ENCODE measurements around the gene SPAG4. TPM values are rescaled to one million over a fixed set of nuclear protein-coding genes. Genes with fewer than 3 reads are reported as not detected.

SPAG4 gene
- total RNA-seq, 4 donors from 2014 or later, result 1.3 to 5.7 (median 2.6) TPM

DNA sequence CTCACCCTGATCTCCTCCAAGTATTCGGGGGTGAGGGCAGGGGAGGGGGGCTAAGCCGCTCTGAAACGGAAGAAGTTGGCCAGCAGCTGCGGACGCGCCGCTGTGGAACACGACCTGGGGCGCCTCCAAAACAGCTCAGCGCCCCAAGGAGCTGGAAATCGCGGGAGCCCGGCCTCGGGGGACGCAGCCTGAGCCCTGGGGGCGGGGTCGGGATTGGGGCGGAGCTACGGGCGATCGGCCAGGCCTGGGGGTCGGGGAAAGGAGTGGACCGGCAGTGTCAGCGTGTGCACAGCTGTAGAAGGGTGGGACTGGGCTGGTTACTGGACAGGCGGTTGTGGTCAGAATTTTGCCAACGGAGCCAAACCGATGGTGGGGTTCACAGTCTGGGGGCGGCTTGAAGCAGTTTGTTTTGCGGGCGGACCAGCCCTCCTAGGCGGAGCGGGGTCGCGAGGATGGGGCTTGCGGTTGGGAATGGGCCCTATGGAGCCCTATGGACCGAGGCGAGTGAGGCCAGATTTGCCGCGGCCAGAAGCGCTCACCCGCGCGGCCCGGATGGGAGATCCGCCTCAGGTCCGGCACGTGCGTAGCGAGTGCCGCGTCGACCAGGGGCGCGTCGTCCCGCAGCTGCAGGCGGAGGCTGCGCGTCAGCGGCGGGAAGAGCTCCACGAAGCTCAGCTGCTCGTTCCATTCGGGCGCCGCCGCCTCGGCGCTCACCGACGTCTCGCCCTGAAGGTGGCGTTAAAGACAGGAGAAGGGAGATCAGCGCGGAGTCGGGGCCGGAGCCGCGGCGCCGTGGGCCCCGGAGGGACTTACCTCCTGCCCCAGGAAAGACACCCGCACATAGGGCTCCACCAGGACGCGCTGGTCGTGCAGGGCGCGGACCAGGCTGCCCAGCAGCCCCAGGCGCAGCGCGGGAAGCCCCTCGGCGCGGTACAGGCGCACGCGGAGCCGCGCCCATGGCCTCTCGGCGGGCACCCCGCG, 14.3 kb upstream of the SPAG4 start:
- H3K4me1 ChIP-seq, result peaks cover 0 to 20% (median 16%) of the 10 kb centered on the region in 4 donors
- no peaks in the 10 kb centered on the region for H3K9me3 ChIP-seq
- H3K36me3 ChIP-seq, result no peaks in the 10 kb centered on the region
- peak overlapping the region; percentile 30 to 56 (median 36) for H3K4me3 ChIP-seq
- no peak for TF ChIP-seq EP300 (IDR thresholded peaks at IDR 0.05)
- TF ChIP-seq, protein P1, sequence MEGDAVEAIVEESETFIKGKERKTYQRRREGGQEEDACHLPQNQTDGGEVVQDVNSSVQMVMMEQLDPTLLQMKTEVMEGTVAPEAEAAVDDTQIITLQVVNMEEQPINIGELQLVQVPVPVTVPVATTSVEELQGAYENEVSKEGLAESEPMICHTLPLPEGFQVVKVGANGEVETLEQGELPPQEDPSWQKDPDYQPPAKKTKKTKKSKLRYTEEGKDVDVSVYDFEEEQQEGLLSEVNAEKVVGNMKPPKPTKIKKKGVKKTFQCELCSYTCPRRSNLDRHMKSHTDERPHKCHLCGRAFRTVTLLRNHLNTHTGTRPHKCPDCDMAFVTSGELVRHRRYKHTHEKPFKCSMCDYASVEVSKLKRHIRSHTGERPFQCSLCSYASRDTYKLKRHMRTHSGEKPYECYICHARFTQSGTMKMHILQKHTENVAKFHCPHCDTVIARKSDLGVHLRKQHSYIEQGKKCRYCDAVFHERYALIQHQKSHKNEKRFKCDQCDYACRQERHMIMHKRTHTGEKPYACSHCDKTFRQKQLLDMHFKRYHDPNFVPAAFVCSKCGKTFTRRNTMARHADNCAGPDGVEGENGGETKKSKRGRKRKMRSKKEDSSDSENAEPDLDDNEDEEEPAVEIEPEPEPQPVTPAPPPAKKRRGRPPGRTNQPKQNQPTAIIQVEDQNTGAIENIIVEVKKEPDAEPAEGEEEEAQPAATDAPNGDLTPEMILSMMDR (IDR thresholded peaks at IDR 0.05), result peak; percentile 38 to 67 (median 52)
- peaks cover 0 to 38% of the 10 kb centered on the region in 2 donors for H3K27me3 ChIP-seq
- peak in 1 of 2 donors; percentile 55 for DNase-seq (ENCODE audit: low spot score in 2 of 2)
- WGBS, 2 donors, result 1% methylated on average over 30 to 50 of the region's 103 CpGs
- peak overlapping the region in 1 of 4 donors; percentile 46 for H3K27ac ChIP-seq

GRCh38 chr20:35601990-35602389, 13.6 kb upstream of the SPAG4 start:
- 26 to 42% methylated on average over 15 to 21 of the region's 30 CpGs for WGBS, 2 donors
- Histone ChIP-seq H3K27me3 (peaks cover 0 to 38% of the 10 kb centered on the region in 2 donors), H3K4me1 (peaks cover 0 to 20% (median 16%) of the 10 kb centered on the region in 4 donors), H3K27ac (peak overlapping the region in 1 of 4 donors; percentile 46), H3K9me3 (no peaks in the 10 kb centered on the region), H3K4me3 (peak overlapping the region; percentile 30 to 56 (median 36)), H3K36me3 (no peaks in the 10 kb centered on the region)
- TF ChIP-seq, protein P1 (IDR thresholded peaks at IDR 0.05), result no peak
- TF ChIP-seq EP300 (IDR thresholded peaks at IDR 0.05), result no peak
- TF ChIP-seq POLR2A (IDR thresholded peaks at IDR 0.05), result no peak
- DNase-seq (ENCODE audit: low spot score in 2 of 2), result no peak

GRCh38 chr20:35602851-35603495, 12.7 kb upstream of the SPAG4 start:
- peaks cover 0 to 20% (median 16%) of the 10 kb centered on the region in 4 donors for H3K4me1 ChIP-seq
- peaks cover 0 to 38% of the 10 kb centered on the region in 2 donors for H3K27me3 ChIP-seq
- H3K4me3 ChIP-seq, result no peak overlapping the region
- WGBS, 2 donors, result 94% methylated on average over 15 of the region's 15 CpGs
- H3K27ac ChIP-seq, result no peak overlapping the region
- no peaks in the 10 kb centered on the region for H3K36me3 ChIP-seq
- no peak for DNase-seq (ENCODE audit: low spot score in 2 of 2)
- TF ChIP-seq POLR2A (IDR thresholded peaks at IDR 0.05), result no peak
- TF ChIP-seq, protein P1 (IDR thresholded peaks at IDR 0.05), result no peak
- no peak for TF ChIP-seq EP300 (IDR thresholded peaks at IDR 0.05)
- no peaks in the 10 kb centered on the region for H3K9me3 ChIP-seq

DNA sequence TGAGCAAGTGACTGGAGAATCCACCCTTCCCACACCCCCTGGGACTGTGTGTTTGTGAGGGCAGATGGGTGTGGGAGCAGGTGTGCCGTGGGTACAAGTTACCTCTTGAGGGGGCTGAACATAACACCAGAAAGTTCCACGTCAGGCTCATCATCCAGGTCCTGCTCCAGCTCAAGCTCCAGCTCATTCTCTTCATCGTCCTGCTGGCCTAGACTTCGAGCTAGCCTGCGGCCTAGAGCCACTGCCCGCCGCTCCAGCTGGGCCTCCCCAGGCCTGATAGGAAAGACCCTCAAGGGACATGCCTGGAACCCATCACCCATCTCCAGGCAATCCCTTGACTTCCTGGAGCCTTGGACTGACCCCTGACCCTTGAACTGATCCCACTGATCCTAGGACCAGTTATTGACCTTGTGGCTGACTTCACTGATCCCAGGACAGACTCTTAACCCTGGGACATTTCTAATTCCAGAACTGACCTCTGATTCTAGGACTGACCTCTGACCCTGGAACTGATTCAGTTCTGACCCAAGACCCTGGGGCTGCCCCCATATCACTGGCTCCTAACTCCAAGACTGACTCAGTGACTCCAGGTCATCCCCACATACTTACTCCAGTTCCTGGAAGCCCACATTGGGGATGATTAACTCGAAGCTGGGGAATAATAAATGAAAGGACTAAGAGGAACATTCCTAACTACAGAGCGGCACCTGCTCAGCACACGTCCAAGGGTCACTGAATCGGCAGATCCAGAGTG, 11.8 kb upstream of the SPAG4 start:
- H3K4me3 ChIP-seq, result no peak overlapping the region
- WGBS, 2 donors, result 92% methylated on average over 9 to 11 of the region's 11 CpGs
- no peaks in the 10 kb centered on the region for H3K9me3 ChIP-seq
- peaks cover 0 to 36% of the 10 kb centered on the region in 2 donors for H3K27me3 ChIP-seq
- no peaks in the 10 kb centered on the region for H3K36me3 ChIP-seq
- H3K27ac ChIP-seq, result no peak overlapping the region
- peaks cover 0 to 20% (median 16%) of the 10 kb centered on the region in 4 donors for H3K4me1 ChIP-seq
- DNase-seq (ENCODE audit: low spot score in 2 of 2), result no peak
- TF ChIP-seq, protein P1 (IDR thresholded peaks at IDR 0.05), result no peak
- TF ChIP-seq EP300 (IDR thresholded peaks at IDR 0.05) (no peak), POLR2A (IDR thresholded peaks at IDR 0.05) (no peak)
